ENCODE measurements around the gene DDX10.

Gene DDX10

DNA sequence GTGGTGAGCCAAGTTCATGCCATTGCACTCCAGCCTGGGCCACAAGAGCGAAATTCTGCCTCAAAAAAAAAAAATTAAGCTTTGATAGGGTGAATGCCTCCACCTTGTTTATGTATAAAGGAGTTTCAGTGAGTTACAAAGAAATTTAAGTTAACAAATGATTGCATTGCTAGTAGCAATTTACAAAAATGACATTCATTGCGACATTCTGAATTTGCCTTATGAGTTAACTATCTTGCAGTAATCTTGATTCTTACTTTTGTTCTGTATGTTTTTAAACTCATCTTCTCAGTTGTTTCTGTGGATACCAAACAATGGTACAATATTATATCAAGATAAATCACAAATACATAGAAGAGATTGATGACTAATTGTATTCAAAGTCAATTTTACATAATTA lies 207.0 kb downstream of the DDX10 start:
- peak; percentile 48 for DNase-seq (ENCODE audit: low read depth)

DNA sequence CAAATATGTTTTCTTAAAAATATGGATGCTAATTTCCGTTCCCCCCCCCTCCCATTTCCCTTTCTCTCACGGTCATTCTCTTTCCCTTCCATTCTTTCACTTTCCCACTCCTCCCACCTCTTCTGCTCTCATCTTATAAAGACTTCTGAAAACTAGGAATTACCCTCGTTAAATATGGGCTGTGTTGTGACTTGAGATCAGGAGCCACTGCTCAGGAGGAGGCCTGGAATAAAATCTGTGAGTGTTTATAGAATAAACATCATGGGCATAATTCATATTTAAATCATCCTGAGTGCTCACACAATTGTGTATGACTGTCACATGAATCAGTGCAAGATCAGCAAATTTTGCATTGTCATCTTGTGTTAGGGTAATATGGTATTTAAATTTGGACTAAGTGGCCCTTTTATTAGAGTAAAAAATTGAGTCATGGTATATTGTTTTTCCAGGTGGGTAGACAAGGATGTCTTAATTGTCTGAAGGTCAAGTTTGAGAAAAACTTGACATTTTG lies 208.0 kb downstream of the DDX10 start:
- DNase-seq (ENCODE audit: low read depth): no peak

DNA sequence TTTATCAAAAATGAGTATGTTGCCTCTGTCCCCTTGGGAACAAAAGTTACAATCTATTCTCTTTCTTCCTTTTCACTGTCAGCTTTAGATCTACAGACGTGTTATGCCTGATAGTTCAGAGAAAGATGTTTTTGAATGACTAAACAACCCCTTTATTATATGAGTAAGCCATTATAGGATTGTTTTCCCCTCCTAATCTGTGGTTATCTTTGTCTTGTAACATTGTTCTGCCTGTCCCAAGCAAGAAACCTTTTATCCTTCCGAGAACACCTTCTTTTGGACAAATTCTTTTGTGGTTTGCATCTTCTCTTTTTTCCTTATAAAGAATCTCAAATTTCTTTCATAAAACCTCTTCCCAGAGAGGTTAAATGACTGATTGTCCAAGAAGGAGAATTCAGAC lies 208.4 kb downstream of the DDX10 start:
- DNase-seq (ENCODE audit: low read depth): peak; percentile 79

DNA sequence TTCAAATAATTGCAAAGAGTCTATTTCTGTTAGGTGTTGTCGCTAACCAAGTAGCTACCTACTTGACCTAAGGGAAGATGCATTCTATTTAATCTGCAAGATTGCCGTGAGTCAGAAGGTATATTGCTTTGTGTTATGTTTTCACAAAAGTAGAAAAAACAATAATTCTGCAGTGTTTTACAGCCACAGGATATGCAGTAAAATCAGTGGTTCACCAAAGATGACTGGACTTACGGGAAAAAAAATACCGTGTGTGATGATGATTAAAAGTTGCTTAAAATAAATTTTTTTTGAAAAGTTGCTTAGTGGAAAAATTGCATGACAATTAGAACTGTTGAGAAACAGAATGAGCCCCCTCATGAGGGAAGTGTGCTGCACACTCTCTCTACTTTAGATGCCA lies 209.1 kb downstream of the DDX10 start:
- peak; percentile 42 for DNase-seq (ENCODE audit: low read depth)

DNA sequence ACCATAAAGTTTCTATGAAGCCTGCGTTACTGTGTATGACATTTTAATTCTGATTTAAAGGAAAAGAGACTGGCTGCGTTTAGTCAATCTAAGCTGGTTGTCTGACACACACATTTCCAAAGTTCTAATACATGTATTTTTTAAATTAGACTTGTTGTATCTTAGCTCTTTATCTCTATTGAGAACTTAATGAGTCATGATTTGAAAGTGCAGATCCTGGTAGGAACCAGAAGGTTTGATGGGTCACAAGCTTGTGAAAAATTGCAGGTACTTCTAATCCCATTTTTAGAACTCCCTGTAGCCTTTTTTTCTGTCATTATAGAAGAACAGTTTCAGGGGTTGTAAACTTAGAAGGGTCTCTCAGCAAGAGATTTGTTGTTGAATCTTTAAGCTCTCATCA lies 210.3 kb downstream of the DDX10 start:
- peak; percentile 48 for DNase-seq (ENCODE audit: low read depth)

DNA sequence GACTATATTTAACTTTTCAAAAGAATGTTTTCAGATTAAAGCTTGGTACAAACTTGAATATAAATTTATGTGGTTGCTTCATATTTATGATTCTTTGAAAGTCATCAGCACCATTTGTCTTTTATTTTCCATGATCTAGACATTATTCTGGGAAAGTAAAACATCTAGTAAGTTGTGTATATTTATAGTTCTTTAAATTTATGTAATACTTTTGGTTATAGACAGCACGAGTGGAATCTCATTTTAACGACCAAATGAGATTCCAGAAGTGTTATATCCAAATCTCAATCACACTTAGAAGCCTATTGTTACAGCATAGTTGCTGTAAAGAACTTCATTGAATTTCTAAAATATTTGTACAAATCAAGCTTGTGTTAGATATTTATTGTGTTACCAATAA lies 212.3 kb downstream of the DDX10 start:
- no peak for DNase-seq (ENCODE audit: low read depth)

DNA sequence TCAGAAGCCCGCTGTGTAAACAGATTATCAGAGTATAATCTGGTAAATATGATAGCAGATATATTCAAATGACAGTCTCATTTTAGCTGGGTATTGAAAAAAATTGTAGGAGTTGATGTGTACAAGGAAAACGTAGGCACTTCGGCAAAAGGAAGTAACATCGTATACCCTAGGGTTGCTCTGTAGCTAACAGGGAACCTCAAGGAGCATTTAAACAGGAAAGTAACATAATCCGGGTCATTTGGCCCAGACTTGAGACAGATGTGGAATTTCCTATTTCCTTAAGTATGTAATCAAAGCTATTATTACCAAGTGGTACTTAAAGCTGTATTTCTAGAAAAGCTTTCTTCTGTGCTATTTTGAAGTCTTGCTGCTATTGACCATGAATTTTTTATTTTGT lies 215.6 kb downstream of the DDX10 start:
- no peak for DNase-seq (ENCODE audit: low read depth)

DNA sequence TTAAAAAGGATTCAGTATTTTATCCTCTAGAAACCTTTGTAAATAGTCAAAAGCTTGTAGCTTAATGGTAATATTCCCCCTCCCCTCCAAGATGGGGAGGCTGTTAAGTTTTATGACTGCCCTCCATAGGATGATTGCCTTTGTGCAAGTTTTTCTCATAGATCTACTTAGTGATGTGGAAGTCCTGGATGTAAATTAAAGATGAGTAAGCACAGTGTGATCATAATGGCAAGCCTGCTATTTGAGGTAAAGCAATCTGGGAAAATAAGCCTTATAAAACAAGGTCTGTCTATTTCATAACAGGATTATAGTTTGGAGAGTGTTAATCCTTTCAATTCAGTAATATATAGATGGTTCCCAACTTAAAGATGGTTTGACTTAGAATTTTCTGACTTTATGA lies 216.3 kb downstream of the DDX10 start:
- DNase-seq (ENCODE audit: low read depth): no peak

DNA sequence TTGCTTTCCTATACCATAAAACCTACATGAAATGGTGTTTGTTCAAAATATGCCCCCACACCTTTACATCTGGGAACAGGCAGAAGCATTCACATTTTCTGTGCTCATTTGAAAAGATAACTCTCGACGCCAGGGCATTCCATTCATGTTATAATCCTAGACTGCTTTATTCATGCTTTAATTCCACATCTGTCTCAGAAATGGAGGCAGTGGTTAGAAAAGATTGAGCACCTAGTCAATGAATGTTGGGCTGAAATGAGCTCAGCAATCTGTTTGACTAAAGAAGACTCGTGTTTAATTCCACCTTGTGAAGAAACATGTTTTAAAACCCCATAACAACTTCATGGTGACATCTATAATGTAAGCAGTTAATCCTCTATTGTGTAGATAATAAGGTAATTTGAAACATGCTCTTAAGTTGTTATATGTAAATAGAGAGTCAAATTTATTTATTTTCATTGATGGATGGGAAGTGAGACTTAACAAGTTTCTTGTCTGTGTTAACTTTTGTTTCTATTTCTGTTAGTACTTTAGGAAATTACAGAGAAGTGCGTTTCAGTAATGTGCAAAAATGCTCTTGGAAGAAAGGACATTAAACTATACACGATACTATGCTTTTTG lies 217.5 kb downstream of the DDX10 start:
- DNase-seq (ENCODE audit: low read depth): no peak

DNA sequence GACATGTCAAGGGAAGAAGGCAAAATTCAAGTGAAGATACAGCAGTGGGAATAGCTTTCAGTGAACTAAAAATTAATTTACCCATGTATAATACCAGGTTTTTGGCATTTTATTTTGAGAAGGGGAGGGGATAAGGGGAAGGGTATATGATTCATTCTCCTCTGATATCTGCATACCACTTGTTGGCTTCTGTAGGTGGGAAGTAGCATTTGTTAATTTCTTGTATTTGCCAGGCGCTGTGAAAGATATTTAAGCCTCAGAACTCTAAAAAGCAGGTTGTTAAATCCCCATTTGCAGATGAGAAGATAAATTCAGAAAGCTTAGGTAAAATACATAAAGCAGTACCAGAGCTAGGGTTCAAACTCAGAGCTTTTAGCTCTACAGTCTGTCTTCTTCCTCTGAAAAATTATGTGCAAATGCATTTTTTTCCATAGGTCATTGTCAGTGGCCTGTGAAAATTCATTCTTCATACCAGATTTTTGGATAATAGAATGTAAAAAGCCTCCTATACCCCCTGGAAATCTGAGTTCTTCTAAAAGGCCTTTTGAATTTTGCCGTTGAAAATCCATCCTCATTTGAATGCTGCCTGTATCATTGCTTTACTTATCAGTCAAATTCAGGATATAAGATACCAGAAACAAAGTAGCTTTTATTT lies 221.3 kb downstream of the DDX10 start:
- DNase-seq (ENCODE audit: low read depth): no peak

DNA sequence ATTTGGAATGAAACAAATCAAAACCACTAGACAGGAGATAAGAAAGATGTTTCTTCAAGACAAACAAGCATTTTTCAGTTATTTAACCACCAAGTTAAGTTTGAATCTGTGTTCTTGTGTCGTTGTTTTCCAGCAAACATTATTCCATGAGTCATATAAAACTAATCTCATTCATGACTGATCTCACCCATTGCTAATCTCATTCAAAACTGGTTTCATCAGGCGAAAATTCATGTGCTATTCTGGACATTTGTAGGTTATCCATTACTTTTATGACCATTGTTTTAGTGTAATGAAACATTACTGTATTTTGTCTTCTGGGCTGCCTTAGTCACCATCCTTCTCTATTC lies 221.8 kb downstream of the DDX10 start:
- peak; percentile 90 for DNase-seq (ENCODE audit: low read depth)

DNA sequence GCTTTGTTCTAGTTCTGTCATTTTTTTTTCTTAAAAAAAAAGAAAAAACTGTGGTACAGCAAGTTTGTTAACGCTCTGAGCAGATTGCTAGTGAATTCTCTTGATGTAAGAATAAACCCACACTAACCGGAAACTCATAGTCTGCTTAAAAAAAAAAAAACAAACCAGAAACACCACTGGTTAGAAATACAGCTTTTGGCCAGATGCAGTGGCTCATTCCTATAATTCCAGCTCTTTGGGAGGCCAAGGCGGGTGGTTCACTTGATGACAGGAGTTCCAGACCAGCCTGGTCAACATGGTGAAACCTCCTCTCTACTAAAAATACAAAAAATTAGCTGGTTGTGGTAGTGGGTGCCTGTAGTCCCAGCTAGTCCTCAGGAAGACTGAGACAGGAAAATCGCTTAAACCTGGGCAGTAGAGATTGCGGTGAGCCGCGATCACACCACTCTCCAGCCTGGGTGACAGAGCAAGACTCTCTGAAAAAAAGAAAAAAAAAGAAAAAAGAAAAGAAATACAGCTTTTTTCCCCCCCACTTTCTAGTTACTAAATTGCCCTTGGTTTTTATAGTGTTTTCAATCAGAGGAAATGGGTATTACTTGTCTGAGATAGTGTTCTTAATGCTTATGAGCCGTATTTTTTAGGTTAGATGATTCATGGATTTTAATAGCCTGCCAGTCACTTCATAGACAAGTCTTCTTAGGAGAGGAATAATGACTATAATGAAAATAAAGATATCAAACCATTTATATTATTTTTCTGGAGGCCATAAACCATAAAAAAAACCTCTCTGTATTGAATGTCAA lies 222.8 kb downstream of the DDX10 start:
- peak; percentile 74 for DNase-seq (ENCODE audit: low read depth)

DNA sequence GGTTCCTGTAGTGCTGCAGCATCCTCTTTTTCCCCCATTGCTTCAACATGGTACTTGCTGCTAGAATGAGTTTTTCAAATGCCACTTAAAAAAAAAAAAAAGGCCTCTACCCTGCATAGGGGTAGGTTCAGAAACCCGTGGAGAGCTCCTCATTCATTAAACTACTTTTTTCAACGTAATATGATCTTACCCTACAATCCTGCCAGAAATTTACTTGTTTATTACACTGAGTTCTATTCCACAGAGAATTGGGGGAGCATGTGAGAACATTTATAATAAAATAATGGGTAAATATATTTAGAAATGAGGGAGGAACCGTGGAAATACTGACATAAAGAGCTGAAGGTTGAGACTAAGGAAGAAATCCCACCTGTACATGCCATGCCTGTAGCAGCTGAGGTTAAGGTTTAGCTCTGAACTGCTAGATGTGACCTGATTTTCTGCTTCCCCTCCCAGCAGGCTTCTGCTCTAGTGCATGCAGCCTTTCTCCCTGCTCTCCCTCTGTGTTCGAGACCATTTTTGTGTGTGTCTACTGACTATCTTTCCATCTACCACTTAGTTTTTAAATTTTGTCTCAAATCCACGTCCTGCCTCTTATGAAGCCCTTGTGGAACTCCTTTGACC lies 225.7 kb downstream of the DDX10 start:
- no peak for DNase-seq (ENCODE audit: low read depth)

DNA sequence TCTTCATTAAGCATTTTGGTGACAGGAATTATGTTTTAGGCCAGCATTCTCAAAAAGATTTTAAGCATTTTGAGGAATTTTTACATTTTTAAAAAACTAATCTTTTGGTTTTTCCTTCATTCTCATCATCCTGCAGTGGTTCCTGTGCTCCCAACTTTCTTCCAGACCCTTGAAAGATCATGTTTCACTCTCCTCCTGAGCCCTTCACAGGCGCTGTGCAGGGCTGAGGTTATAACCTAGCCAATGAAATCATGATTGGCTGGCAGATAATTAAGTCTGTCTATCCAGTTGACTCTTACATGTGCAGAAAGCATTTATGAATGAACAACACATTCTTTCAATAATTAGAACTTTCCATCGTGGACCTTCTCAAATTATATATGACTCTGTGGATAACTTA lies 226.3 kb downstream of the DDX10 start:
- no peak for DNase-seq (ENCODE audit: low read depth)

DNA sequence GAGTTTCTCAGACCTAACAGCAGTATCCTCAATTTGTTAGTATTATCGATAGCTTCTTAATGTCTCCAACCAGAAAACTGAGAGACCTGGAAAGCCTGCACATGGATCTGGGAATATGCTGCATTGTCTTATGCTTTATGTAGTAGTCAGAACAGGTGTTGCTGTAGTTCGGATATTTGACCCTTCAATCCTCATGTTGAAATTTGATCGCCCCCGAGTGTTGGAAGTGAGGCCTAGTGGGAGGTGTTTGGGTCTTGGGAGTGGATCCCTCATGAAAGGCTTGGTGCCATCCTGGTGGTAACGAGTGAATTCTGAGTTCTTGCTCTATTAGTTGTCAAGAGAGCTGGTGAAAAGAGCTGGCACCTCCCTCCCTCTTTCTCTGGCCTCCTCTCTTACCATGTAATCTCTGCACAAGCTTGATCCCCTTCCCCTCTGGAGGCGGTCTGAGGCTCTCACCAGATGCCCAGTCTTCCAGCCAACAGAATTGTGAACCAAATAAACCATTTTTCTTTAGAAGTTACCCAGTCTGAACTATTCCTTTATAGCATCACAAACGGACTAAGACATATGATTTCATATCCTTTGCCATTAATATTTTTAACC lies 227.1 kb downstream of the DDX10 start:
- no peak for DNase-seq (ENCODE audit: low read depth)

DNA sequence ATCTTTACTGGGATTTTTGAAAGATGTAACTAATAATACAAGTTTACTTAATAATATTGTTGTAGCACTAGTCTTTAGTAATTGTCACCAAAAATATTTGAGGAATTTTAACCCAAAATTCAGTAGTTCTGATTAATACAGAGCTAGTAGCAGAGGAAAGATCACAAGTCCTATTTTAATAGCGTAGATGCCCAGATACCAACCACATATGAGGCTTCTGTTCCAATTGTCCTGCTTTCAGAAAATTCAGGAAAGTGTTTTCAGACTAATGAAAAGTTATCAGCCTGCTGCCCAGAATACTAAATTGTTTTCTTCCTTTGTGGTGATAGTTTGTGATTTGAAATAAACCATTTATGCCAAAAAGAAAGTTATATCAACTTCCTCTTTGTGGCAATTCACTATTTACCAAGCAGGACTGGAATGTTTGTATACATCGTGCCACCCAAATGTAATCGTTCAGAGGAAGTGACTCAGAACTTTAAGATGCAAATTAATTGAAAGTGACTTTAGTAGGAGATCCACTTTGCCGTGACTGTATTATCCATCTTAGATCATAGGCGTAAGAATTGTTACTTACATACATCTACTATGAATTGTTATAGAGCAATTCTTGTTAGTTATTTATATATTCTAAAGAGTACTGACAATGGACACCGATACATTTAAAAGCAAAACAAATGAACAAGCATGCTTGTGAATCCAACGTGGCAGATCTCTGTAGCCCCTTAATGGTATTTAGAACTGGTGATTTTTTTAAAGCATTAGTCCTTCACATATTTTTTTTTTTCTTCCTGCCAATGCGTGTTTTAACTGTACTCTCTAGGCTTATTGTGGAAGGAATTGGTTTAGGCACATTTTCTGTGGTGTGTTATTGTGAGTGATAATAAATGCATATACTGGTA lies 231.0 kb downstream of the DDX10 start:
- DNase-seq (ENCODE audit: low read depth): peak; percentile 48

DNA sequence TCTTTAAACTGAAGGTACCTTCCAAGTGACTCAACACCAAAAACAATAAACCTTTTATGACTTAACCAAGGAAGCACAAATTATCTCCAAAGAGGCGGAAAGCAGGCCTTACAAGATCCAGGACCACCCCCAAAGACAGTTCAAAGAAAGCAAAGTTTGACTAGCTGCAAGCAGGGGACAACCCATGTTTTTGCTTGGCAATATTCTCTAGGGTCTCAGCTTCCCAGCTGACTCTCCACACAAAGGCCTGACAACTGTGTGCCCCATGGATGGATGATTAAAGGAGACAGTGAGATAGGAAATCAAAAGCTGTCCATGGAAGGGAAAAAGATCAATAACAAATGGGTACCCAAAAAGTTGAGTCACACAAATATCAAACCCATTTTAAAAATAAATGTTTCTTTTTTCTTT lies 232.2 kb downstream of the DDX10 start:
- DNase-seq (ENCODE audit: low read depth): no peak

DNA sequence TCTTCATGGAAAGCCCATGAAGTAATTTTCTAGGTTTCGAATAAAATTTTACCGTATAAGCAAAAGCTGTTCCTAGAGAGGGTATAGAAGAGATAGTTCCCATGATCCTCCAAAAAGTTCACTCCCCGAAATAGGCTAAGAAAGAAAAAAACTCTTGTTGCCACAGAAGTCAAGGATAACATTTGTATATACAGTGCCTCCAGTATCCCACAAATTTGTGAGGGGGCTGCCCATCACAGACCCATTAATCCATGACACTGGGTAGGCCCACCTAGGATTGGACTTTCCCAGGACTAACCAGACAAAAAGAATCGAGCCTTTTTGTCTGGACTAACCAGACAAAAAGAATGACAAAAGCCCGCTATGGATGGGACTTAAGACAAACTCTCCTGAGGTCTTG lies 233.0 kb downstream of the DDX10 start:
- DNase-seq (ENCODE audit: low read depth): no peak

DNA sequence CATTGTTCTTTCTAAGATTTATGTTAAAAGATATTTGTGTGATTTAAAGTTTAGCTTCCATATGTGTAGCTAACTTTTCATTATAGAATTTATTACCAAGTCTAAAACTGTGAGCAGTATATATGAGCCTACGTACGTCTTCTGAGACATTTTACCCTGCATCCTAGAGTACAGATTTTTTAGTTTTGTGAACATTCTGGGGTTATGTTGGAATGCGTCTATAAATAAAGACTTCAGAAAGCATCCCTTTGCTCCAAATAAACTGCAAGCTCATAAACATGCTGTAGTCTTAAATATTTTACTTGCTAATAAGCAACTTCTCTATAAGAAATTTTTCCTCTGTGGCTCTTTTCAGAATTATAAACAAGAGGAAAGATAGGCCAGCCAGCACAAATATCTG lies 236.5 kb downstream of the DDX10 start:
- no peak for DNase-seq (ENCODE audit: low read depth)

DNA sequence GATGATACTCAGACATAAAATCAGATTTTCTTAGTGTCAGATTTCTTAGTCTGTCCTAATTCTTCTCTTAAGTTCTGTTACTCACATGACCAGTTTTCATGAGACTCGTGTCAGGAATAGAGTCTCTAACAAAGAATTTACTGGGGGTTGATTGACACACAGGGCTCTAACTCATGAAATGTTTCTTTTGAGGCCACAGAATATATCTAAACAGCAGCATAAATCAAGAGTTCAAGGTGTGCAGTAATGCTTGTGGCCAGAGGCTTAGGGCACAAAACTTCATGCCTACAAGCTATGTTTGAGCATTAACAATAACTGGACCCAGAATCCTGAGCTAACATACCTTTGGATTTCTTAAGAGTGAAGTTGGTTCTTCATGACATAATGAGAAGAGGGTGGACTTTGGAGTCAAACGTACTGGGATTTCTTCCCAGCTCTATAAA lies 237.2 kb downstream of the DDX10 start:
- DNase-seq (ENCODE audit: low read depth): no peak

DNA sequence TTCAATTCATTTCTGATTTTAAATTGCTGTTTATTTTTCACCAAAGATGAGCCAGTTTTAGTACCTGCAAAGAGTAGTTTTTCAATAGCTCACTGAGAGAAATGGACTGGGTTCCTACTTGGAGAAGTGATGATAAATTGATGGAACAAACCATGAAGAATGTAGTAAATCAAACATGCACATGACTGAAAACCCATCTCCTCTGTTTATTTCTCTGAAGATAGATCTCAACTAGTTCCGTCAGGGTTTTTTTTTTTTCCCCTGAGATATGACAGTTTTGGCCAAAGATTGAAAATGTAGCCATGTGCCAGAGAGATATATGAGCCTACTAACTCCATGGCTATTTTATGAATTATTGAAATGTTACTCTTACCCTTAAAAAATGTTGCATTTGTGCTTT lies 239.6 kb downstream of the DDX10 start:
- DNase-seq (ENCODE audit: low read depth): no peak

Measured in amniotic epithelial cell (primary cell).